Measurements from ENCODE around the gene NAV3. TPM values are rescaled to one million over a fixed set of nuclear protein-coding genes. Genes with fewer than 3 reads are reported as not detected.

Gene NAV3
- total and polyA plus RNA-seq, 11 donors: 1.1 to 18.0 (median 5.8) TPM

DNA sequence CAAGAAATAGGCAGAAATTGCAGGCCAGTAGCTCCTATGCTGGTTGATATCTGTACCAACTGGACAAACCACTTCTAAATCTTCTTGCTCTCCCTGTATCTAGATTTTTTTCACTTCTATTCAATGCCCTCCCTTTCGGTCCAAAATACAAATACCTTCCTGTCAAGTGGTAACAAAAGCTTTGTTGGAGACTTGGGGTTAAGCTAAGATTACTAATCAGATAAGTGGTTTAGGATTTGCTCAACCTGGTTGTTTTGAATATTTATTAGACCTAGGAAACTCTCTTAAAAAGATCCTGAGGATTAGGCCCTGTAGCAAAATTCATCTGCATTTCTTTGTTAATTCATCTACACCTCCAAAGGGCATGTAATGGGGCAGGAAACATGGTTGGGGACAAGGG is 410.1 kb downstream of the NAV3 start:
- TF ChIP-seq, protein P1, sequence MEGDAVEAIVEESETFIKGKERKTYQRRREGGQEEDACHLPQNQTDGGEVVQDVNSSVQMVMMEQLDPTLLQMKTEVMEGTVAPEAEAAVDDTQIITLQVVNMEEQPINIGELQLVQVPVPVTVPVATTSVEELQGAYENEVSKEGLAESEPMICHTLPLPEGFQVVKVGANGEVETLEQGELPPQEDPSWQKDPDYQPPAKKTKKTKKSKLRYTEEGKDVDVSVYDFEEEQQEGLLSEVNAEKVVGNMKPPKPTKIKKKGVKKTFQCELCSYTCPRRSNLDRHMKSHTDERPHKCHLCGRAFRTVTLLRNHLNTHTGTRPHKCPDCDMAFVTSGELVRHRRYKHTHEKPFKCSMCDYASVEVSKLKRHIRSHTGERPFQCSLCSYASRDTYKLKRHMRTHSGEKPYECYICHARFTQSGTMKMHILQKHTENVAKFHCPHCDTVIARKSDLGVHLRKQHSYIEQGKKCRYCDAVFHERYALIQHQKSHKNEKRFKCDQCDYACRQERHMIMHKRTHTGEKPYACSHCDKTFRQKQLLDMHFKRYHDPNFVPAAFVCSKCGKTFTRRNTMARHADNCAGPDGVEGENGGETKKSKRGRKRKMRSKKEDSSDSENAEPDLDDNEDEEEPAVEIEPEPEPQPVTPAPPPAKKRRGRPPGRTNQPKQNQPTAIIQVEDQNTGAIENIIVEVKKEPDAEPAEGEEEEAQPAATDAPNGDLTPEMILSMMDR (IDR thresholded peaks at IDR 0.05): no peak
- TF ChIP-seq POLR2A (IDR thresholded peaks at IDR 0.05): no peak
- no peaks in the 10 kb centered on the region for H3K9me3 ChIP-seq
- DNase-seq: no peak
- 47 to 74% (median 62%) methylated on average over 1 of the region's 1 CpG for whole genome bisulfite sequencing, 4 donors
- H3K4me3 ChIP-seq: no peak overlapping the region
- no peak for ATAC-seq
- intact Hi-C loops (cut with DNase I): no loop called here
- no peaks in the 10 kb centered on the region for H3K36me3 ChIP-seq
- H3K27ac ChIP-seq: no peak overlapping the region
- H3K4me1 ChIP-seq: no peaks in the 10 kb centered on the region
- no peaks in the 10 kb centered on the region for H3K27me3 ChIP-seq

DNA sequence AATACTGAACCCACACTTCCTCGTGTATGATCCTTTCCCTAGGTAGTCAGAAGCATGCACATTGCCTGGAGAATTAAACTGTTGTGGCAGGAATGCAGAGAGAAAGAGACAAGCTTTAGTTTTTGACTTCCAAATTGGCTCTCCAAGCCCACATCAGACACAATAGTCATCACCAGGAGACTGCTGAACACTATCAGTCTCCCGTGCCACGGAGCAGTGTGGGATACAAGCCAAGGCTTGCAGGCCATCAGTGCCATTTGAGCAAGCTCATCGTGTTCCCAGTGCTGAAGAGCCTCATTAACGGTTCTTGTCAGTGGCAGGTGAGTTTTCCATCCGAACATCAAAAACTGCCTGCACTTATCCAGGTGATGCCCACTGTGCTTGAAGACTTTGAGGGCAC is 410.8 kb downstream of the NAV3 start:
- Histone ChIP-seq H3K27me3 (no peaks in the 10 kb centered on the region), H3K9me3 (no peaks in the 10 kb centered on the region), H3K36me3 (no peaks in the 10 kb centered on the region), H3K4me3 (no peak overlapping the region), H3K4me1 (no peaks in the 10 kb centered on the region), H3K27ac (no peak overlapping the region)
- WGBS, 4 donors: 56 to 73% (median 63%) methylated on average over 6 of the region's 6 CpGs
- ATAC-seq: no peak
- intact Hi-C loops (cut with DNase I): no loop called here
- no peak for DNase-seq
- TF ChIP-seq POLR2A (IDR thresholded peaks at IDR 0.05): no peak
- TF ChIP-seq, protein P1 (IDR thresholded peaks at IDR 0.05): no peak

DNA sequence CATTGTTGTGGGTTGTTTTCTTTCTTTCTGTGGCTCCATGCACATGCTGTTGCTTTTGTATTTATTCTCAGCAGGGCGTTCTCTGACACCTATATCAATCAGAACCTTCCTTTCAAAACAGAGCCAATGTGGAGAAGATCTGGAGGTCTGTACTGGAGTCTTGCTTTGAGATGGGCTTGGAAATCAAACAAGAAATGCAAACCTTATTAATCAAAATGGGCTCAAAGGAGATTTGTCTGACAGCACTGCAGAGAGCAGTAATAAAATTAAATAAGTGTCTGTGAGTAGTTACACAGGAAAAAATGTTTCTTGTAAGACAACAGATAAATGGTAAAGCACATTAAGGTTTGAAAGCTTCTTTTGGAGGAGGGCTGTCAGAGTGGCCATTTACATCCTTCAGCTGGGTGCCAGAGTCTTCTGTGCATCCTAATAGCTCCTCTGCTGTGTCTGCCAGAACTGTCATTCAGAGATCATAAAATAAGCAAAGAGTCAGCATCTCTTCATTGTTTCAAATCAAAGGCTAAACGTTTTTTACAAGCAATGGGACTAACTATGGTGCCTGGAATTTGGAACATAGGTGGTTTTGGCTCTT is 414.3 kb downstream of the NAV3 start:
- no peak for DNase-seq
- TF ChIP-seq, protein P1 (IDR thresholded peaks at IDR 0.05): no peak
- no peak for TF ChIP-seq POLR2A (IDR thresholded peaks at IDR 0.05)
- intact Hi-C loops (cut with DNase I): no loop called here
- ATAC-seq: no peak
- H3K27me3 ChIP-seq: no peaks in the 10 kb centered on the region
- H3K4me3 ChIP-seq: no peak overlapping the region
- H3K27ac ChIP-seq: no peak overlapping the region
- no peaks in the 10 kb centered on the region for H3K36me3 ChIP-seq
- WGBS, 4 donors: 42 to 45% (median 44%) methylated on average over 2 of the region's 2 CpGs
- H3K4me1 ChIP-seq: no peaks in the 10 kb centered on the region
- no peaks in the 10 kb centered on the region for H3K9me3 ChIP-seq

DNA sequence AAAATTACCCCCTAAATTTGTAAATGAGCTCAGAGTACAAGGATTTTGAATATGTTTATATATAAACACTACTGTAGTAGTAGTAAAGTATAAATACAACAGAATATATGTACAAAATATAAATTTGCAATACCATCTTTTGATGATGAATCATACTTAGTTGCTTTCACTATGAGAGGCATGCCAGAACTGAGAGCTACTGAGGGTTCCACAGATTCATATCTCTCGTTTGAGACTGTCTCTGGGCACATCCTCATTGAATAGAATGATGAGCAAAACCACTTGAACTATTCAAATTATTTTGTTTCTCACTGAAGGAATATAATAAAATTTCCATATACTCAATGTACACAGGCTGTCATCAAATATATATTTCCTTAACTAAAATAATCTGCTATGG is 417.6 kb downstream of the NAV3 start:
- WGBS, 4 donors: 56 to 67% (median 66%) methylated on average over 1 of the region's 1 CpG
- Histone ChIP-seq H3K9me3 (peaks cover 0 to 7% (median 0%) of the 10 kb centered on the region in 12 donors), H3K4me3 (no peak overlapping the region), H3K27me3 (no peaks in the 10 kb centered on the region), H3K27ac (no peak overlapping the region), H3K36me3 (no peaks in the 10 kb centered on the region), H3K4me1 (no peaks in the 10 kb centered on the region)
- ATAC-seq (no peak), DNase-seq (no peak)
- intact Hi-C loops (cut with DNase I): no loop called here
- TF ChIP-seq, protein P1 (IDR thresholded peaks at IDR 0.05): no peak
- no peak for TF ChIP-seq POLR2A (IDR thresholded peaks at IDR 0.05)
